HG03175 (cell line): ENCODE measurements around the gene PRR3.
"Not testable (repeated sequence)": the region's sequence is repeated elsewhere in the genome, so short reads cannot be mapped to it uniquely, and the experiment has no call there.

Experiments
- ATAC-seq: cut with Tn5 transposase; IDR thresholded peaks from one replicate; pipeline ENCODE4 v1.9.1; 2021; ENCODE audit warnings: mild to moderate bottlenecking, moderate library complexity; ENCODE audit not compliant: unreplicated experiment

PRR3 gene, protein sequence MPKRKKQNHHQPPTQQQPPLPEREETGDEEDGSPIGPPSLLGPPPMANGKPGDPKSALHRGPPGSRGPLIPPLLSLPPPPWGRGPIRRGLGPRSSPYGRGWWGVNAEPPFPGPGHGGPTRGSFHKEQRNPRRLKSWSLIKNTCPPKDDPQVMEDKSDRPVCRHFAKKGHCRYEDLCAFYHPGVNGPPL

DNA sequence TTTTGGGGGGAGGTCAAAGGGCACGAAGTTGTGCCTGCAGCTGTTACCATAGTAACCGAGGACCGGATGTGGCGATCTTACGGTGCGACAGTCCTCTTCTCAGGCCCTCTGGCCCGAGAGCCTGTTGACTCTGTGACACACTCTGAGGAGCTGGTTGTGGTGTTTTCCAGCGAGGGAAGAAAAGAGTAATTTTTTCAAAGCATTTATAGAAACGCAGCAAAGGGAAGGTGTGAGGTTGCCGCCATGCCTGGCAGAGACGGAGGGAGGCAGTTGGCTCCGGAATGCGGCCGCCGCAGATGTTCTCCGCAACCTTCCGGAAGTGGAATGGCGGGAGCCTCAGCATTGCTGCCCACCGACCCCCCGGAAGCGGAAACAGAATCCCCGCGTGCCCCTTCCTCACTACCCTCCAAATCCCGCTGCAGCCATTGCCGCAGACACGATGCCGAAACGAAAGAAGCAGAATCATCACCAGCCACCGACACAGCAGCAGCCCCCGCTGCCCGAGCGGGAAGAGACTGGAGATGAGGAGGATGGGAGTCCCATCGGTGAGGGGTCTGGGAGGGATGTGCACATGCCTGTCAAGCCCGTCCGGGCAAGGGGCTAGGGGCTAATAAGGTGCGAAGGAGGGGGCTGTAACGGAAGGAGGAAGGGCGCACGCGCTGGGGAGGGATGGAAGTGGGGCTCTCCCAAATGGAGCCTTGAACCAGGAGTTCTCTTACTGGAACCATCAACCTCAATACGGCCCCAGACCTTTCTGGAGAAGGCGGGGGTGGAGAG lies at the start of gene PRR3:
Gene PRR3 (plus strand): TSS at position 390 of the 777 bp plus-strand sequence. CDS start 50 bp downstream, at position 440.
- peak; percentile 64 for ATAC-seq

DNA sequence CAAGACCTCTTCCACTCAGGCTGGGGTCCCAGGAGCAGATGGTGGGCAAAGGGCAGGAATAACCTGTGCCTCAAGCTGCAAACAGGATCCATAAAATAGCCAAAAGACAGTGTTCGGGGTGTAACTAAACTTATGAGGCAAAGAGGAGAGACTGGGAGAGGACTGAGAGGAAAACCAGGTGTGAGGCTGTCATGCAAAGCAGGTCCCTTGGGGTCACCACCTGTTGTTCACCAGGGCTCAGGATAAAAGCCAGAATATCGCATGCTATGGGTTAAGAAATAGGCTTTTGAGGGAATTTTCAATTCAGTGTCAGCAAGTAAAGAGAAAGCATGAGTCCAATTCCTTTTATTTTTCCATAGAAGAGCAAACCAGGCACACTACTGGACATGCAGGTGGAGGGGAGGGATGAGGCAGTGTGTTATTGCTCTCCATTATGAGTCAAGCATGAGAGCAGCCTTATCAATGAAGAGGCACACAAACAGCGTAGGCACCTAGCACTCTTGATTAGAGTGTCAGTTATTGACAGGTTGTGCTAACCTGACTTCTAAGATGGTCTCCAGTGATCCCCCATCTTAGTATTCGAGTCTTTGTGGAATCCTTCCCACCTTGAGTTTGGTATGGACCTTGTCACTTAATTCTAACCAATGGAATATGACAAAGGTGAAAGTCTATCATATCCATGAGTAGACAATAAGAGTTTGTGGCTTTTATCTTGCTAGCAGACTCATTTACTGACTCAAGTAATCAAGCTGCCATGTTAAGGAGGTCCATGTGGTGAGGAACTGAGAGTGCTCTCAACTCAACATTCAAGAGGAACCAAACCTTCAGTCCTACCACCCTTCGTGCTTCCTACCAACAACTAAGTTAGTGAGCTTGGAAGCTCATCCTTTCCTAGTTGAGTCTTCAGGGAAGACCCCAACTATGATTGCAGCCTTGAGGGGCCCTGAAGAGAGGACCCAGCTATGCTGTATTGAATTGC lies 49.0 kb upstream of the PRR3 start:
- peak; percentile 48 for ATAC-seq

DNA sequence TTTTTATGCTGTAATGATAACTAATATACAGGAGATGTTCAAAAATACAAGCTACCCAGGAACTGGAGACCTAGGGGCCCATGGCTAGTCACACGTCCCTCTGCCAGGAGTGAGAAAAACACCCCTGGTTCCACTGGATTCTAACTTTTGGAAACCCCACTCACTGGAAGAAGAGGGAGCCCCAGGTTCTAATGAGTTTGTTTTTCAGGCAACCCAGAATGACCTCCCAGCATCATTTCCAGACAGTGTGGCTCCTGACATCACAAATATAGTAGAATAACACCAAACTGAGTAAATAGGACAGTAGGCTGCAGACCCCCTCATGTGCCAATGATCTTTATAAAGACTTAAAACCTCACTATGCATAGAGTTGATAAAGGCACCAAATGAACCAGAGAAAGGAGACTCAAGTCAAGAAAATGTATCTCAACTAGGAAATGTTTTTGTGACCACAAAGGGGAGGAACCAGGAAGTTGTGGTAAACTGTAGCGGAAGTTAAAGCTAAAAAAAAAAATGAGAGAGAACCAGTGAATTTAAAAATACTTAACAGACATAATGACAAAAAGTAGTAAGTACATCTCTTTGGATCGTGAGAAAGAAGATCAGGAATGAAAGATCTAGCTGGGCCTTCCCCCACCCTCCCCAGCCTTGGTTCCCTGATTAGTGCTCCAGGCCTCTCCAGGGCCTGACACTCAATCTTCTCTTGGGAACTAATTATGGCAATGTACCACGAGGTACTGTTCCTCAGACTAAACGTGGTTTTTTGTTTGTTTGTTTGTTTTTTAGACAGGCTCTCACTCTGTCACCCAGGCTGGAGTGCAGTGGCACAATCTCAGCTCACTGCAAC lies 48.0 kb upstream of the PRR3 start:
- ATAC-seq: peak; percentile 45

DNA sequence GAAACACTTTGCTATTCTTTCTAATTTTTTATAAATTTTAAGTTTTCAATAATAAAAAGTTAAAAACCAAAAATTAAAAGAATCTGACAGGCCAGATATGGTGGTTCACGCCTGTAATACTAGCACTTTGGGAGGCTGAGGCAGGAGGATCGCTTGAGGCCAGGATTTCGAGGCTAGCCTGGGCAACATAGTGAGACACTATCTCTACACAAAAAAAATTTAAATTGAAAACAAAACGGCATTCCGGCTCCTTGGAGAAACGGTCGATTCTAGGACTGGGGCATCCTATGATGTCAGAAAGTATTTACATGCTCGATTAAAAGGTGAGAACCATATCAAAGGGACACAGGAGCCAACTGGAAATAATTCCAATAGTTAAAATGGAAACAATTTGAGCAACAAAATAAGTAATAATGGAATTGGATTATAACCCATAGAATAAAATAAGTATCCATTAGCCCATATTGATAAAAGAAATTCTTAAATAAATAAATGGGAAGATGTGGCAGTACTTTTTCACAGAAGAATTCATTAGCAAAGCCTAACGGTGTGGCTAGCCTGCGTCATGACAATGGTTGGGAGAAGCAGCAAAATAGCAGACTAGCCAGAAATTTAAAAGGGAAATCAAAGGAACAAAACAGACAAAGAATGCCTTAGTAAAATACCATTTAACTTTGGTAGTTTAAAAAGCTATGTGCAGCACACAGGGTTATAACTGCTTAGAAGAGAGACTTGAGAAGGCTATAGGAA lies 46.5 kb upstream of the PRR3 start:
- ATAC-seq: no peak

DNA sequence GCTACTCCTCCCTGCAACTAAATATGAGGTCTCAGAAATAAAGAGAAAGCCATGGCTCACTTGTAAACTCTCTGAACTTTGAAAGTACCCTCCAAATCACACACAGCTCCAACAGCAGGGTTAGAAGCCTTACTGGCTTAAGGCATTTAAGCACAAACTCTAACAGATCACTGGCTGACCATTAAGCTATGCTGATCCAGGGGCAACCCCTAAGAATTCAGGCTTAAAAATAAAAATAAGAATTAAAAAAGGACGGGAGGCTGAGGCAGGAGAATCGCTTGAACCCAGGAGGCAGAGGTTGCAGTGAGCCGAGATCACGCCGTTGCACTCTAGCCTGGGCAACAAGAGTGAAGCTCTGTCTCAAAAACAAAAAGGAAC lies 45.9 kb upstream of the PRR3 start:
- ATAC-seq: no peak

DNA sequence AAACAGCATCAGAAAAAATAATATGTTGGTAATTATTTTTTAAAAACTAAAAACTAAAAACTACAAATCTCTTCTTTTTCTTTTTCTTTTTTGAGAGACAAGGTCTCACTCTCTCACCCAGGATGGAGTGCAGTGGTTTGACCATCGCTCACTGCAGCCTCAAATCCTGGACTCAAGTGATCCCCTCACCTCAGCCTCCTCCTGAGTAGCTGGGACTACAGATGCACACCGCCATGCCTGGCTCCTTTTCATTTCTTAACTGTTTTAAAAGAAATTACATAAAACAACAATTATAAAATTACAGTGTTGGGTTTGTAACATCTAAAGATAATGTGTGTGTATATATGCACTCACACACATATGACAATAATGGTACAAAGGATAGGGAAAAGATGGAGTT lies 43.6 kb upstream of the PRR3 start:
- no peak for ATAC-seq

DNA sequence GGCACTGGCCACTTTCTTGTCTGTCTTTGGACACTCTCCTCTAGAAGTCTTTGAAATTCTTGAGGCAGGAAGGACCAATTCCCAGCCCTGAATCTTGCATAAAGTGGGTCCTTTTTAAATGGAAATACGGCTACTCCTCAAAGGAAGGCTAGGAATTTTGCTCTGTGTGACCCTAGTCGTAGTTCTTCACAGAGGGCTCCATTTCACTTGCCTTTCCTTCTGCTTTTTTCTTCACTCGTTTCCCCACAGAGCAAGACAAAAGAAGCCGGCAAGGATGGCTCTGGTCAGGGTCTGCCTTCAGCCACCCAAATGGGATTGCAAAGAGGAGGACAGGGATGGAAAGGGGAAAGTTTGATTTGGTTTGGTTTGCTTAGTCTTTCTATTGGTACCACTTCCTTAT lies 42.0 kb upstream of the PRR3 start:
- no peak for ATAC-seq

DNA sequence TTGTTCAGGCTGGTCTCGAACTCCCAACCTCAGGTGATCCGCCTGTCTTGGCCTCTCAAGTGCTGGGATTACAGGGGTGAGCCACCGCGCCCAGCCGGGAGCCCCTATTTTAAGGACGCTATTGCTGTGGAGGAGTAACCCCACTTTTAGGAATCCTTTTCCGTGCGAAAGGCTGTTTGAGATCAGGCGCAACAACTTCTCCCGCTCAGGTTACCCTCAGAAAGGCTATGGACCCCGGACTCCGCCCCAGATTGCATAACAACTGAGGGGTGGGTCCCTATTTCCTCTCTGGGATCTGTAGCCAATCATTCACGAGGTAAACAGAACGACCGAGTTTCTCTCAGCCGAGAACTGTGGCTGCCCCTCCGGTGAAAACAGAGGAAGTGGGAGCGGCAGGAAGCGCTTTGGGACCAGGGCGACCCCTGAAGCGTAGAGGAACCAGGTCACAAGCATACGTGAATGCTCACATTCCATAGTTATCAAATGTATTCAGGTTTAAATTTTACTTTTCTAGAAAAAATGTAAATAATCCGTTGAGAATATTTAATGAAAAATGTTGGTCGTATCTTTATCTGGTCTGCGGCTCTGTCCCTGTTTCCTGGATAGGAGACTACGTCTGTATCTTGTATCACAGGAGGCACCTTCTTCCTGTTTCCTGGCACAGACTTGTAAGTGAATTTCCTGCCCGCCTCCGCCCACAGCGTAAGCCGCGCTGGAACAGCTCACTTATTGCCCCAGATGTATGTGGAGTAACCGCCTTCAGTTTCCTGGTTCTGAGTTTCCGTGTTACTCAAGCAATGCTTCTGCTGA lies 40.9 kb upstream of the PRR3 start:
- peak; percentile 78 for ATAC-seq

DNA sequence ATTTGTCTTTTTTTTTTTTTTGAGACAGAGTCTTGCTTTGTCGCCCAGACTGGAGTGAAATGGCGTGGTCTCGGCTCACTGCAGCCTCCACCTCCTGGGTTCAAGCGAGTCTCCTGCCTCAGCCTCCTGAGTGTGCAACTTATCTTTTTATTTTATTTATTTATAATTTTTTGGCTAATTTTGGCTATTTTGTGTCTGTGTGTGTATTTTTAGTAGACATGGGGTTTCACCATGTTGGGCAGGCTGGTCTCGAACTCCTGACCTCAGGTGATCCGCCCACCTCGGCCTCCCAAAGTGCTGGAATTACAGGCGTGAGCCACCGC lies 40.4 kb upstream of the PRR3 start:
- not testable (repeated sequence) for ATAC-seq

DNA sequence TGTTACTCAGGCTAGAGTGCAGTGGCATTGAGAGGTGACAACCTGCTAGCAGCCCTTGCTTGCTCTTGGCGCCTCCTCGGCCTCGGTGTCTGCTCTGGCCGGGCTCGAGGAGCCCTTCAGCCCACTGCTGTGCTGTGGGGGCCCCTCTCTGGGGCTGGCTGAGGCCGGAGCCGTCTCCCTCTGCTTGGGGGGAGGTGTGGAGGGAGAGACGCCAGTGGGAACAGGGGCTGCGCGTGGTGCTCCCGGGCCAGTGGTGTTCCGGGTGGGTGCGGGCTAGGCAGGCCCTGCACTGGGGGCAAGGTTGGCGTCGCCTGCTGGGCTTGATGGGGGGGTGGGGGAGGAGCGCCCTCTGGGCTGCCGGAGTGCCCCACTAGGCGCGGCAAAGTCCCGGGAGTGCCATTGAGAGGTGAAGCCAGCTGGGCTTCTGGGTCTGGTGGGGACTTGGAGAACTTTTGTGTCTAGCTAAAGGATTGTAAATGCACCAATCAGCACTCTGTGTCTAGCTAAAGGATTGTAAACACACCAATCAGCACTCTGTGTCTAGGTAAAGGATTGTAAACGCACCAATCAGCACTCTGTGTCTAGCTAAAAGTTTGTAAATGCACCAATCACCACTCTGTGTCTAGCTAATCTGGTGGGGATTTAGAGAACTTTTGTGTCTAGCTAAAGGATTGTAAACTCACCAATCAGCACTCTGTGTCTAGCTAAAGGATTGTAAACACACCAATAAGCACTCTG lies 39.2 kb upstream of the PRR3 start:
- ATAC-seq: not testable (repeated sequence)

DNA sequence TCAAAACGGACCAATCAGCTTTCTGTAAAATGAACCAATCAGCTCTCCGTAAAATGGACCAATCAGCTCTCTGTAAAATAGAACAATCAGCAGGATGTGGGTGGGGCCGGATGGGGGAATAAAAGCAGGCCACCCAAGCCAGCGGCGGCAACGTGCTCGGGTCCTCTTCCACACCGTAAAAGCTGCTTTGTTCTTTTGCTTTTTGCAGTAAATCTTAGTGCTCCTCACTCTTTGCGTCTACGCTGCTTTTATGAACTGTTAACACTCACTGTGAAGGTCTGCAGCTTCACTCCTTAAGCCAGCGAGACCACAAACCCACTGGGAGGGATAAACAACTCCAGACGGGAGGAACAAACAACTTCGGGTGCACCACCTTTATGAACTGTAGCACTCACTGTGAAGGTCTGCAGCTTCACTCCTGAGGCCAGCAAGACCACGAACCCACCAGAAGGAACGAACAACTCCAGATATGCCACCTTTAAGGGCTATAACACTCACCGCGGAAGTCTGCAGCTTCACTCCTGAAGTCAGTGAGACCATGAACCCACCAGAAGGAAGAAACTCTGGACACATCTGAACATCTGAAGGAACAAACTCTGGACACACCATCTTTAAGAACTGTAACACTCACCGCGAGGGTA lies 38.5 kb upstream of the PRR3 start:
- ATAC-seq: not testable (repeated sequence)

DNA sequence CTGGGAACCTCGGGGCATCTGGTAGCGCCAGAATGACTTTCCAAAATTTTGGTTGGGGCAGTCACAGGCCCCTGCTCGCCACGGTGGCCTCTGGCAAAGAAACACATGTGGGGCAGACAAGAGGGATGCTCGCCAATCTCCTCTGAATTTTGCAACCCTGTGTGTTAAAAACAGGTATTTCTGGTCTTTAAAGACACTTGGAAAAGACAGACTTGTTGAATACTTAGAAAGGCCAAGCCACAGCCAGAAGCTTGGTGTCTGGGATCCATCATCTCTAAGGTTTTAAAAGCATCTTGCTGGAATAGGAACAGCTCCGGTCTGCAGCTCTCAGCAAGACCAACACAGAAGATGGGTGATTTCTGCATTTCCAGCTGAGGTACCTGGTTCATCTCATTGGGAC lies 36.6 kb upstream of the PRR3 start:
- ATAC-seq: no peak

DNA sequence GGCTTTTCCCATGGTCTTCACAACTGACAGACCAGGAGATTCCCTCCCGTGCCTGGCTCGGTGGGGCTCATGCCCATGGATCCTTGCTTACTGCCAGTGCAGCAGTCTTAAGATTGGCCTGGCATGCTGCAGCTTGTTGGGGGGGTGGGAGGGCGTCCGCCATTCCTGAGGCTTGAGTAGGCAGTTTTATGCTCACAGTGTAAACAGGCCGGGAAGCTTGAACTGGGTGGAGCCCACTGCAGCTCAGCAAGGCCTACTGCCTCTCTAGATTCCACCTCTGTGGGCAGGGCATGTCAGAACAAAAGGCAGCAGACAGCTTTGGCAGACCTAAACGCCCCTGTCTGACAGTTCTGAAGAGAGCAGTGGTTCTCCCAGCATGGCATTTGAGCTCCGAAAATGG lies 36.0 kb upstream of the PRR3 start:
- ATAC-seq: not testable (repeated sequence)

DNA sequence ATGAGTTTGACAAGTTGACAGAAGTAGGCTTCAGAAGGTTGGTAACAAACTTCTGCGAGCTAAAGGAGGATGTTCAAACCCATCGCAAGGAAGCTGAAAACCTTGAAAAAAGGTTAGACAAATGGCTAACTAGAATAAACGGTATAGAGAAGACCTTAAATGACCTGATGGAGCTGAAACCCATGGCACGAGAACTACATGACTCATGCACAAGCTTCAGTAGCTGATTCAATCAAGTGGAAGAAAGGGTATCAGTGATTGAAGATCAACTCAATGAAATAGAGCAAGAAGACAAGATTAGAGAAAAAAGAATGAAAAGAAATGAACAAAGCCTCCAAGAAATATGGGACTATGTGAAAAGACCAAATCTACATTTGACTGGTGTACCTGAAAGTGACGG lies 35.1 kb upstream of the PRR3 start:
- ATAC-seq: not testable (repeated sequence)

DNA sequence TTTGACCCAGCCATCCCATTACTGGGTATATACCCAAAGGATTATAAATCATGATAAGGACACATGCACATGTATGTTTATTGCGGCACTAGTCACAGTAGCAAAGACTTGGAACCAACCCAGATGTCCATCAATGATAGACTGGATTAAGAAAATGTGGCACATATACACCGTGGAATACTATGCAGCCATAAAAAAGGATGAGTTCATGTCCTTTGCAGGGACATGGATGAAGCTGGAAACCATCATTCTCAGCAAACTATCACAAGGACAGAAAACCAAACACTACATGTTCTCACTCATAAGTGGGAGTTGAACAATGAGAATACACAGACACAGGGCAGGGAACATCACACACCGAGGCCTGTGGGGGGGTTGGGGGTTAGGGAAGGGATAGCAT lies 30.7 kb upstream of the PRR3 start:
- not testable (repeated sequence) for ATAC-seq

DNA sequence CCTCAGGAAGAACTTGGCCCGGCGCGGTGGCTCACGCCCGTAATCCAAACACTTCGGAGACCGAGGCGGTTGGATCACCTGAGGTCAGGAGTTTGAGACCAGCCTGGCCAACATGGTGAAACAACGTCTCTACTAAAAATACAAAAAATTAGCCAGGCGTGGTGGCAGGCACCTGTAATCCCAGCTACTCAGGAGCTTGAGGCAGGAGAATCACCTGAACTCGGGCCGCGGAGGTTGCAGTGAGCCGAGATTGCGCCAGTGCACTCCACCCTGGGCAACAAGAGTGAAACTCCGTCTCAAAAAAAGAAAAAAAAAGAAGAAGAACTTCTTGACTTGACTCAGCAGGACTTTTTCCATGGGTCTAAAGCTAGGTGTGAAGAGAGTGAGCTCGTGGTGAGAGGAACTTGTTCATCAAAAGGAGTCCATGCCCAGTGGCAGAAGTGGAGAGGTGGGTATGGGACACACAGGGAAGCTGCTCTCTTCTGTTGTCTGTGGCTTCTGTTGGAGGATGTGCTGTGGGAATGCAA lies 27.7 kb upstream of the PRR3 start:
- peak; percentile 56 for ATAC-seq

DNA sequence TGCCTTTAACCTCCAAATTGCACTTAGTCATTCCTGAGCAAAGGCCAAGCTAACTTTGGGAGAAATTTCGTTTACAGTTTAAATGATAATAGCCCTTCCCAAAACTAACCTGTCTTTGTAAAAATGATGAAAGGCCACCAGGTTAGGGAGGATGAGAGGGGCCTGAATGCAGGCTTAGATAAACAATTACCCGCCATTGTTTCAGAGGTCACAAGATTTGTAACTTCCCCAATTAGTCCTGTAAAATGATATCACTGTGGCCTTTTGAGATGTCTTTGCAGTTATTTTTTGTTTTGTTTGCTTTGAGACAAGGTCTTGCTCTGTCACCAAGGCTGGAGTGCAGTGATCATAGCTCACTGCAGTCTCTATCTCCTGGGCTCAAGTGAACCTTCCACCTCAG lies 27.1 kb upstream of the PRR3 start:
- no peak for ATAC-seq
